Measurements from ENCODE around the gene SDHA.

DNA sequence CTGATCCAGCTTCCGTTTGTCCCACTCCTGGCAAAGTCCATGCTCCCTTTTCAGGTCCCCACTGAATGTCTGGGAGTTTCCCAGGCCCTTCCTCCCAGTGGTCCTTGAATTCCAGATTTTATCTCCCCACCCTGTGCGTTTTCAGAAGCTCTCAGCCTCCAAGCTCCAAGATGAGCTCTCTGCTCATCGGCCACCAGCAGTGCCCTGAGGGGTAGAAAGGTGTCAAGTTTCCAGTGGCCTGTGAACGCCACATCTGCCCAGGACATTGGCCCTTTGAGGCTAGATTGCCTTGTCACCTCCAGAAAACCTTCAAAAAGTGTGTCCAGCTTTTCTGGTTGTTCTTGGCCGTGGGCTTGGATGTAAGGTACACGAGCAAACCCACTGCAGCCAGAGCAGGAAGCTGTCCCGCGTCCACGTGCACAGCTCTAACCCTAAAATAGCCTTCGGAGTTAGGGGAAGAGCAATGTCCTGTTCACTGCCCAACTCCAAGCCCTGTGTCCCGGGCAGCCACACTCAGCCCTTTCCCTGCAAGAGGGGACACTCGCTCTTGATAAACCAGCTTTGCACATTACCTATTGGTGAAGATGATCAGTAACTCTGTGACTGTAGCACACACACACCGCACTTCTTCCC lies 37.7 kb upstream of the SDHA start:
- no peak for TF ChIP-seq CTCF (IDR thresholded peaks at IDR 0.05)
- no peak for TF ChIP-seq SIN3A (IDR thresholded peaks at IDR 0.05; ENCODE audit: borderline replicate concordance, insufficient read depth, low read depth, low read length)
- TF ChIP-seq REST (IDR thresholded peaks at IDR 0.05; ENCODE audit: insufficient read depth in 1 of 2, low read depth in 2 of 2, low read length in 1 of 2) = no peak
- no peak for TF ChIP-seq POLR2AphosphoS5 (IDR thresholded peaks at IDR 0.05; ENCODE audit: low read depth, low read length)

All from Panc1 (cell line).